ENCODE results near the gene PLAAT3. TPM values are rescaled to one million over a fixed set of nuclear protein-coding genes. Genes with fewer than 3 reads are reported as not detected.
"Not testable (repeated sequence)": the region's sequence is repeated elsewhere in the genome, so short reads cannot be mapped to it uniquely, and the experiment has no call there.

Gene PLAAT3
- total RNA-seq, 1 donor from 2014 or later: 21.6 TPM

DNA sequence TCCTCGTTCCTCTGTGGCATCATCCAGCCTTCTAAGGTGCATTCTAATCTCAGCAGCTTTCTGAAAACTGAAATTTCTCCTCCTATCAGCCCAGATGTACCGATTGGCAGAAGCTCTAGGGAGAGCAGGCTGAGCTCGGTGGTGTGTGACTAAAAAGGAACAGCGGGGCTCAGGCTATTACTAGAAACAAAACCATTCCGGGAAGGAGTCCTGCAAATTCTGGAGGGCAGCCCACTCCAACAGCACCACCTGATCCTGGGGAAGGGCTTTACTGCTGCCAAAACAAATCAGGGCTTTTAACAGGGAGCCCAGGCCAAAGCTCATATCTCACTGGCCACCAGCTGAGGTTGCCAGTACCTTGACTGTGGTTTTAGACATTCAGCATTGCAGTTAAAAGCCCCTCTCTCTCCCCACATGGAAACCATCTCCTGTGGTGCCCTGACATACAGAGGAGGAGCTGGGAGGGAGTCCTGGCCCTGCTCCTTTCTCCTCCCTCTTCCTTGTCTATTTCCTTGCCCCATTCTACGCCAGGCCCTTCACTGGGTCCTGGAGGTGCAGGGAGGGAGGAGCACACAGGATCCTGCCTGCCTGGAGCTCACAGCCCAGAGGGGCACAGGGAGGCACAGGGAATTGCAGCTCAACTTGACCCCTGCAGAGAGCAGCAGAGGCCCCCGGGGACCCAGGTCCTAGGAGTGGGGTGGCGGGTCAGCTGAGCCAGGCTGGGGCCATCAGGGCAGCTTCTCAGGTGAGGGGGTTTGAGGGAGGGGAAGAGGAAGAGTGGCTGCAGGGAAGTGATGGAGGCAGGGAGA, 76.7 kb downstream of the PLAAT3 start:
- DNase-seq: no peak

- peak; percentile 42 for DNase-seq
Observed at GRCh38 chr11:63536669-63537292, 77.5 kb downstream of the PLAAT3 start, which contains the start of gene PLAAT4. PLAAT4 (plus strand) TSS chr11:63536808; CDS start chr11:63536869, 61 bp downstream.

- DNase-seq: no peak
Observed at GRCh38 chr11:63535734-63536133, 78.5 kb downstream of the PLAAT3 start.

- no peak for DNase-seq
Observed at GRCh38 chr11:63534895-63535461, 79.3 kb downstream of the PLAAT3 start.

- DNase-seq: no peak
Observed at GRCh38 chr11:63534076-63534475, 80.2 kb downstream of the PLAAT3 start.

DNA sequence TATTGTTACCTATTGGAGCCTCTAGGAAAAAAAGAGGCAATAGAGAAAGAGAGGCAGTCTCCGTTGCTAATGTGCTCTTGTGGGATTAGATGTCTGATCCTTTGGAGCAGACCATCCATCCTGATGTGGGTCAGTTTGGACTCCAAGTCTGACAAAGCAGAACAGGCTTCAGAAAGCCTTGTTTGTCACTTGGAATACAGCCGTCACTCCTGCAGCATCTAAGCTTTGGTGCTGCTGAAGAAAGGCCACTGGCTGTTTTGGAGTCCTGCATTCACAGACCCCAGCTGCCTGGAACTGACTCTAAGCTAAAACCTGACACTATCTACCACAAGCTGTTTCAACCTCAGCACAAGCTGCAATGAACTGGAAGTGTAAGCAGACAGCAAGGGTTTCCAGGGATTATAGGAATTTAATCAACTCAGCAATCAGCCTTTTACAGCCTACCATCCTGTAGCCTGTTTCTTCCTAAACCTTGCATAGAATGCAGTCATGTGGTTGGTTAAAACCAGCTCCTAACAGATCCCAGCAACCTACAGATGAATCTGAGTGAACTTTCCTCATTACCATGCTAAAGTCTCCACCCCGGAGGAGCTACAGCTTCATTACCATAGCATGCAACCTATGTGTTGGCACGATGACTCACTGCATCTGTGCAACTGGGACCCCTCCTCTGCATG, 81.3 kb downstream of the PLAAT3 start:
- DNase-seq: no peak

GRCh38 chr11:63532117-63532516, 82.1 kb downstream of the PLAAT3 start:
- no peak for DNase-seq

GRCh38 chr11:63531074-63531792, 83.0 kb downstream of the PLAAT3 start:
- DNase-seq: not testable (repeated sequence)

DNA sequence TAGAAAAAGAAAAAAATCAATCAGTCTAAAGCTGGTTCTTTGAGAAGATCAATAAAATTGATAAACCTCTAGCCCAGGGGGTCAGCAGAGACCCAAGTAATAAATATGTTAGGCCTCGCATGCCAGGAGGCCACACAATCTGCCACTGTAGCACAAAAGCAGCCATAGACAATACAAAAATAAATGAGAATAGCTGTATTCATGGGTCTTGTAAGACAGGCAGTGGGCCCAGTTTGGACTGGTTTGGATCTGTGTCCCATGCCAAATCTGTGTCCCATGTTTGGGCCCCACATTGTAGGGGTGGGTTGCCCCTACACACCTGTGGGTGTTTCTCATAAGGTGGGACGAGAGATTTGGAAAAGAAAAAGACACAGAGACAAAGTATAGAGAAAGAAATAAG, 84.2 kb downstream of the PLAAT3 start:
- DNase-seq: no peak

DNA sequence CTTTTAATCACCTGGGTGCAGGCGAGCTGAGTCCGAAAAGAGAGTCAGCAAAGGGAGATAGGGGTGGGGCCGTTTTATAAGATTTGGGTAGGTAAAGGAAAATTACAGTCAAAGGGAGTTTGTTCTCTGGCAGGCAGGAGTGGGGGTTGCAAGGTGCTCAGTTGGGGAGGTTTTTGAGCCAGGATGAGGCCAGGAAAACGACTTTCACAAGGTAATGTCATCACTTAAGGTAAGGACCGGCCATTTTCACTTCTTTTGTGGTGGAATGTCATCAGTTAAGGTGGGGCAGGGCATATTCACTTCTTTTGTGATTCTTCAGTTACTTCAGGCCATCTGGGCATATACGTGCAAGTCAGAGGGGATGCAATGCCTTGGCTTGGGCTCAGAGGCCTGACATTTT, 84.9 kb downstream of the PLAAT3 start:
- DNase-seq: not testable (repeated sequence)

- DNase-seq: not testable (repeated sequence)
Observed at GRCh38 chr11:63528729-63529278, 85.4 kb downstream of the PLAAT3 start.

DNA sequence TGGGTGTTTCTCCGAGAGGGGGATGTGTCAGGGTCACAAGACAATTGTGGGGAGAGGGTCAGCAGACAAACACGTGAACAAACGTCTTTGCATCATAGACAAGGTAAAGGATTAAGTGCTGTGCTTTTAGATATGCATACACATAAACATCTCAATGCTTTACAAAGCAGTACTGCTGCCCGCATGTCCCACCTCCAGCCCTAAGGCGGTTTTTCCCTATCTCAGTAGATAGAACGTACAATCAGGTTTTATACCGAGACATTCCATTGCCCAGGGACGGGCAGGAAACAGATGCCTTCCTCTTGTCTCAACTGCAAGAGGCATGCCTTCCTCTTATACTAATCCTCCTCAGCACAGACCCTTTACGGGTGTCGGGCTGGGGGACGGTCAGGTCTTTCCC, 86.1 kb downstream of the PLAAT3 start:
- not testable (repeated sequence) for DNase-seq

DNA sequence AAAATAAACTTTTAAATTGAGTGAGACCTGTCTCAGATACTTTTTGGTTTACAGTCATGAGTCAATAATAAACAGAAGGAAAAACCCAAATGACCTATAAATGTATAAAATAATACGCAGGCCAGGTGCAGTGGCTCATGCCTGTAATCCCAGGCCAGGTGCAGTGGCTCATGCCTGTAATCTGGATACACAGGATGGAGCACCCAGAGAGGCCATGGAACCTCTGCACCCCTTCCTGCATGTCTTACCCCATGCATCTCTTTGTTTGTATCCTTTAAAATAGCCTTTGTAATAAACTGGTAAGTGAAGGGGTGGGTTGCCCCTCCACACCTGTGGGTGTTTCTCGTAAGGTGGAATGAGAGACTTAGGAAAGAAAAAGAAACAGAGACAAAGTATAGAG, 86.6 kb downstream of the PLAAT3 start:
- no peak for DNase-seq

Other genes with a start within 250 kb of the PLAAT3 start
- not detected for gene SLC22A9, start 244.6 kb downstream of the PLAAT3 start, total RNA-seq
- gene PLAAT5, start 123.3 kb downstream of the PLAAT3 start, total RNA-seq: 8.2 TPM
- 33.4 TPM for gene LGALS12, start 108.3 kb downstream of the PLAAT3 start, total RNA-seq
- 3.5 TPM for gene PLAAT4, start 77.6 kb downstream of the PLAAT3 start, total RNA-seq
- not detected for gene PLAAT2, start 51.1 kb downstream of the PLAAT3 start, total RNA-seq
- gene ATL3, start 56.9 kb upstream of the PLAAT3 start, total RNA-seq: 67.1 TPM
- 60.0 TPM for gene RTN3, start 67.1 kb upstream of the PLAAT3 start, total RNA-seq
- 12.8 TPM for gene ZFTA, start 154.3 kb upstream of the PLAAT3 start, total RNA-seq
- gene SPINDOC, start 199.0 kb upstream of the PLAAT3 start, total RNA-seq: 5.3 TPM
- gene MARK2, start 224.7 kb upstream of the PLAAT3 start, total RNA-seq: 16.9 TPM